ENCODE data around the gene PLXNA3.
A peak's percentile ranks its signal among the peaks of the same experiment; 100 is the strongest.
"Not testable (repeated sequence)": the region's sequence is repeated elsewhere in the genome, so short reads cannot be mapped to it uniquely, and the experiment has no call there.

Gene PLXNA3

DNA sequence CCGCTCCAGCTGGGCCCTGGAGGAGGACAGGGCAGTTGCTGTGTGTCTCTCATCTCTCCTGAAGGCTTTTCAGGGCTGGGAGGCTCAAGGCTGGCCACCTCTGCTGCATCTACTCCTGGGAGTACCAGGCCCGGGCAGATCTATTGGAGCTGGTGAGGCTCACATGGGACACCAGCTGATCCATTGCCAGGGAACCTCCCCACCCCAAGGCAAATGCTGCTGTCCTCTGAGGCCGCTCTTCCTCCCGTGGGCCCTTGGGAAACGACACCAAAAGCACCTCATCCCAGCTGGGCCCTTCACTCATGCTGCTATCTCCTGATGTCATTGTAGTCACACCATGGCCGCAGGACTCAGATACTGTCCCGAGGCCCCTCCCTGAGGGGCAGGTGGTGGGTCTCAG lies 24.7 kb downstream of the PLXNA3 start:
- DNase-seq: no peak

DNA sequence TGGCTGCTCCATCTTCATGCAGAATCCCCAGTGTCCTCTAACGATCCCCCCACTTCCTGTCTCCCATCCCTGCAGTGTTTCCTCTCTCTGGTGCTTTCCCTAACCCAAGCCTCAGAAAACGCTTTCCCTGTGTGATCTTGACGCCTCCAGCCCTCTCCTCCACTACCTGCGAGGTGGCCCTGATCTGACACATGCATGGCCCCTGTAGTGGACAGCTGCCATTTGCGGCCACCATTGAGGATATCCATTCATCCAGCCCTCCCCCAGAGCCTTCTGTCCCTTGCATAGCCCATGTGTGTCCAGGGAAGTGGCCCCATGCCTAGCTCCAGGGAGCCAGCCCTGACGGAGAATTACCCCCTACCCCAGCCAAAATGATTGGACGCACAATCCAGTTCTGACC lies 25.2 kb downstream of the PLXNA3 start:
- no peak for DNase-seq

DNA sequence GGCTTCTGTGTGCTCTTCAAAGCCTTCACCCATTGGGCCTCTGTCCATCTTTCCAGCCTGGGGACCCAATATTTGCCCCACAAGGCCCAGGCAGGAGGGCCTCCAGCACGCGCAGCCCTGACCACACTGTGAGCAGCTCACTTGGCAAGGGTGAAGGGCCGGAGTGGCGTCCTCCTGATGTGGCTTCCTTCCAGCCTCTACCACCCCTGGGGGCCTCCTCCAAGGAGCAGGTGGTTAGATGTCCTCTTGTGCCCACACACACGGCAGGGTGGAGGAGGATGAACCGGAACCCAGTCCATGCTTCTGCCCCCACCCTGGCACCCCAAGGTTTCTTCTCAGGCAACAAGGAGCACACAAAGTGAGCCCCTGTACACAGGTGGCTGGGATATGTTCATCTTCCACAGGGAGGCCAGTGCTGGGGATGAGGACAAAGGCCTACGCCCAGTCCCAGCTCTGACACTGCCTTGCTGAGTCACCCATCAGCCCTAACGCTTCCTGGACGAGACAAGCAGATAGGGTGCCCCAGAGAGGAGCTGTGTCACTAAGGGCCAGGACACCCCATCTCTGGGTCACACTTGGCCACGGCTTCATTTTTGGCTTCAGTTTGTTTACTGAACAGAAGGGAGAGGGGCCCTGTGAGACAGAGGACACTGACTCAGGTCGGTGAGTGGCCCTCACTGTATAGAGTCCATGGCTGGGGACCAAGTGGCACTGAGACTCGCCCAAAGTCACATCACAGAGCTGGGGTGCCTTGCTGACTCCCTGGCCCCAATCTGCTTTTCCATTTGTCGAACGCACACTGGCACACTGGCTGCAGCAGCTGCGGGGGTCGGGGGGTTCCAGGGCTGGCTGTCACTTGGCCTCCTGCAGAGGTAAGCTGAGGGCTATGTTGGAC lies 26.4 kb downstream of the PLXNA3 start:
- DNase-seq: no peak

DNA sequence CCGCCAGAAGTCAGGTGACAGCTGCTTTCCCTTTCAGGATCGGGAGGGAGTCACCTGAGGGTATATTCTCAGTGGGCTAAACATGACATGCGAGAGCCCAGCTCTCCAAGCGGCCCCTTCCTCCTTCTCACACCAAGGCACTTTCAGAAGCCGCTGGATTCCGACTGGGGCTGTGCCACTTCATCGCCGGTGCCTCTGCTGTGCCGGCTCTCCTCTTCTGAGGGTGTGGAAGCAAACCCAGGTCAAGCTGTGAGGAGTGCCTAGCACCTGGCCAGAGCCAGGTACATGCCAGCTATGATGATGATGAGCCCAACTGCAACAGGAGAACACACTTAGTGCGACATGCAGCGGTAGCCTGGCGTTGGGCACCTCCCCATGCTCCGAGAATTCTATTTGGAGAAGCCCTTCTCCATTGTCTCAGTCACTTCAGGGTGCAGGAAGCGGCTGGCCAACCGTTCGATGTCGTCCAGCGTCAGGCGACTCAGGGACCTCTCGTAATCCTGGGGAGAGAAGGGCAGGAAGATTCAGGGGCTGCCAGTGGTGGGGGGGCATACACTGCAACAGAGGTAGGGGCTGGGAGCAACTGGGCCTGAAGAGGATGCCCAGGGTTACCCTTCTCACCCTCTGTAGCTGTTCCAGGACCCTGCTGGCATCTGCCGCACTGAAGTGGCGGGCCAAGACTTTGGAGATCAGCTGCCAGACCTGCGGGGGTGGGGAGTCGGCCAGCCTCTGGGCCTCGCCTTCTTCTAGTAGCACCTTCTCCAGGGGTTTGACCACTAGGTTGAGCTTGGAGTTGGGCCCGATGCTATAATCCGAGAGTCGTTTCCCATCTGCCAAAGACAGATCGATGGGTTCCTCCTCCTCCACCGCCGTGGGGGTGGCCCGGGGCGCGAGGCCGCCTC lies 27.3 kb downstream of the PLXNA3 start:
- DNase-seq: no peak

DNA sequence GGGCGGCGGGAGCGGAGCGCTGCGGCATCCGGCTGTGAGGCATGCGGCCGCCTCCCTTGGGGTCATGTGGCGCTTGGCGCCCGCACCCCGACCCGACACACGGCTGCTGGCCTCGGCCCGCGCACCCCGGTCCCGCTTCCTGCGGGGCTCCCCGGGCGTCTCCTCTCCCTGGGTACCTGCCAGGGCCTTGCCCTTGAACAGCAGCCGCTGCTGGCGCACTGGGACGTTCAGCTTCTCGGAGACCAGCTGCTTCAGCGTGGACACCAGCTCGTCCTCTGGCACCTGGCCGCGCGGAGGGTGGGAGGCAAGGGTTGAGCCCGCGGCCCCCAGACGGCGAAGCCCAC lies 27.9 kb downstream of the PLXNA3 start:
- no peak for DNase-seq

DNA sequence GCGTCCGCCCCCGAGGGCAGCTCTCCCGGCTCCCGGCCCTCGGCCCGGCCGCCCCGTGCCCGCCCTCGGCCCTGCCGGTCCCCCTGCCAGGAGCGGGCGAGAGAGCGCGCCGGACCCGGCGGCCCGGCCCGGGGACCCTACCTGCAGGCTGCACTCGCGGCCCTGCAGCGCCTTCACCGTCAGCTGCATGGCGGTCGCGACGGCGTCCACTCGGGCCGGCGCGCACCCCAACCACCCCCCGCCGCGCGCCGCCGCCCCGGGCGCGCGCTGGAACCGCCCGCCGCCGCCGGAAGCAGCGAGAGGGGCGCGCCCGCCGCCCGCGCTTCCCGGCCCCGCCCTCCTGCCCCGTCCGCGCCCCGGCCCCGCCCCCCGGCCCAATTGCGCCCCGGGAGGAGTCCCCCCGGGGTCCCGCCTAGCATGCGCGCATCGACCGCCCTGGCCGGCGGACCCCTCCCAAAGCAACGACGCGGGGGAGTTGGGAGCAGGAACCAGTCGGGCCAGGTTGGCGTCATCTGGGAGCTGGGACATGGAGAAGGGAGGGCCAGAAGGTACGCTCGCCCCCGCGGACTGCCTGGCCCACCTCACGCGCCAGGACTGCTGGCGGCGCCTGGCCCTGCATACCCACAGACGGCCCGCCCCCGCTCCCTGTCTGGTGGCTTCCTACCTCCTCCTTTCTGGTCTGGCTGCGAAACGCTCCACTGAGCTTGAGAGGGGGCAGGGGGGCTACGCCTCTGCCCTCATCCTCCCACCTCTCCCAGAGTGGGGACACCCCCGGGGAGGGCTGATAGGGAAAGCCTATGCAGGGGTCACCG lies 28.5 kb downstream of the PLXNA3 start, which contains the start of gene UBL4A:
Gene UBL4A, minus strand, starts transcription at position 220 of the 812 bp plus-strand sequence. Its CDS starts 31 bp downstream, at position 189.
- peak; percentile 1 for DNase-seq

DNA sequence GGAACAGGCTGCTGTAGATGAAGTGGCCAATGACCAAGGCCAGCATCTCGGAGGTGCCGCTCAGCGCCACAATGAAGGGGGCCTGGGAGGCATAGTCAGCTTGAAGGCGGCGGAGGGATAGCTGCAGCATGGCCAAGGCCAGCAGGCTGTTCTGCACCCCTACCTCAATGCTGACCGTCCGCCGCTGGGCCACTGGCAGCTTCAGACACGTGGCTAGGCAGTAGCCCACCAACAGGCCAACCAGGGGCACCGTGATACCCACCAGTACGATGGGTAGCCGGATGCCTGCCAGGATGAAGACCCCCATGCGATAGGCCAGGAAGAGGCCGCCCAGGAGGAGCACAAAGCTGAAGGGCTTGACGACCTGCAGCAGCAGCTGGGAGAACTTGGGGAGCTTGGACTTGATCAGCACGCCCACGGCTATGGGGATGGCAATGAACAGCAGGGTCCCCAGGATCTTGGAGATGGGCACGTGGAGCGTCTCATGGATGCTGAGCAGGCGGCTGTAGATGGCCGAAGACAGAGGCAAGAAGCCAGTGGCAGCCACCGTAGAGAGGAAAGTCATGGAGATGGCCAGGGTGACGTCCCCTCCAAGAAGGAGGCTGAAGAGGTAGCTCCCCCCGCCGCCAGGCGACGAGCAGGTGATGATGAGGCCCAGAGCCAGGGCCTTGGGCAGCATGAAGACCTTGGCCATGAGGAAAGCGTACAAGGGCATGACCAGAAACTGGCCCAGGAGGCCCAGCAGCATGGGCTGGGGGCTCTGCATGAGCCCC lies 29.6 kb downstream of the PLXNA3 start:
- no peak for DNase-seq

DNA sequence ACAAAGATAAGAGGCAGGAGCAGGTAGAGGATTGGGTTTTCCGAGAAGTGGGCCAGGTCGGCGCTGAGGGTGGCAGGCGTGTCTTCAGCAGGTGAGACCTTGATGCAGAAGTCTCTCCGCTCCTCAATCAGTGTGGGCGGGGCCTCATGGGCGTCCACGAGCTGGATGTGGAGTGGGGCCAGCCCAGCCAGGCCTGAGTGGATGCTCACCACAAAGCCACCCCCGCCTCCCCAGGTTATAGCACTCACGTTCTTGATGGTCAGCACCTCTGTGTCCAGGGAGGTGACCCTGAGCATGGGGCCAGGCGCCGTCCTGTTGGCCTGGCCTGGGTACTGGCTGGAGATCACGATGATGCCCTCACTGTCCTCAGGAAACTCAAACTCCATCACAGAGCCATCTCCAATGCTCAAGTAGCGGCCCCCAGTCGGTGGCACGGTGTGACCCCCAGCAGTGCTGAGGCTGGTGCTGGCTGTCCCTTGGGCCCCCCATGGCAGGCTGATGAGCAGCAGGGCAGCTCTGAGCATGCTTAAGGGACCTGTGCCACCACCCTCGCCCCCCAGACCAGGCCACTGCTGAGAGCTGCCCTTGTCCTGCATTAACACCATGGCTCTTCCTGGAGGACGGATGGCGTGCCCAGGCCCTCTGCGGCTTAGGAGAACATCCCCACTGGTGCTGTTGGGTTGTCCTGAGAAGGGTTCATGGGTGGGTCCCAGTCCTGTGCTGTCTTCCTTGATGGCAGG lies 30.4 kb downstream of the PLXNA3 start:
- no peak for DNase-seq

DNA sequence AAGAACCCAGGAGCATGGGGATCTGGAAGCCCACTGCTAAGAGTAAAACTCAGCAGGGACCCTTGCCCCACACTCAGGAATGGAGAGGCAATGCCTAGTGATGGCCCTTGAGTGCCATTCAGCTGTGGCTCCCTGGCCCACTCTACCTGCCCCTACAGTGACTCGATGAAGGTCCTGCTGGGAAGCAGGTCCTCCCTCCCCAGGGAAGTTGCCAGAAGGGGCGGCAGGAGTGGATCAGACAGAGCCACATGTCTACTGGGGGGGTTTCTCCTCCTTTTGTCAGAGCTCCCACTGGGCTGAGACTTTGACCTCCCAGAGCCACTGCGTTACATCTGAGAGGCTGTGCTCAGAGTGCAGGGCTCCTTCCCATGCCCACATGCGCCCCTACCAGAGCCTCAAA lies 31.1 kb downstream of the PLXNA3 start:
- no peak for DNase-seq

DNA sequence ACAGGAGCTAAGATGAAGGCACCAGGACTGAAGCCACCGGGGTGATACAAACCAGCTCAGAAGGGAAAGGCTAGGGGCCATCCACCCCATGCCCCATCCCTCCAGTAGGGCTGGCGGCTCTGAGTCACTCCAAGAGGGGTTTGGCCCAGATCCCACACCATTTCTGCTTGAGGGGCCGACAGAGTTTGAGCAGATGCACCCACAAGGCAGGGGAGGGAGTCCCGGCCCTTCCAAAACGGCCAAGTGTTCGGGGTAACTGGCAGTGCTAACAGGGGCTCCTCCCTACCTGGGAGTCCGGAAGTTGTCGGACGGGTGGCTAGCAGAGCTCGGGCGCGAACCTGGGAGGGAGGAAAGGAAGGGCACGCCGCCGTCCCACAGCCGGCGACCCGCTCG lies 31.9 kb downstream of the PLXNA3 start:
- DNase-seq: no peak

DNA sequence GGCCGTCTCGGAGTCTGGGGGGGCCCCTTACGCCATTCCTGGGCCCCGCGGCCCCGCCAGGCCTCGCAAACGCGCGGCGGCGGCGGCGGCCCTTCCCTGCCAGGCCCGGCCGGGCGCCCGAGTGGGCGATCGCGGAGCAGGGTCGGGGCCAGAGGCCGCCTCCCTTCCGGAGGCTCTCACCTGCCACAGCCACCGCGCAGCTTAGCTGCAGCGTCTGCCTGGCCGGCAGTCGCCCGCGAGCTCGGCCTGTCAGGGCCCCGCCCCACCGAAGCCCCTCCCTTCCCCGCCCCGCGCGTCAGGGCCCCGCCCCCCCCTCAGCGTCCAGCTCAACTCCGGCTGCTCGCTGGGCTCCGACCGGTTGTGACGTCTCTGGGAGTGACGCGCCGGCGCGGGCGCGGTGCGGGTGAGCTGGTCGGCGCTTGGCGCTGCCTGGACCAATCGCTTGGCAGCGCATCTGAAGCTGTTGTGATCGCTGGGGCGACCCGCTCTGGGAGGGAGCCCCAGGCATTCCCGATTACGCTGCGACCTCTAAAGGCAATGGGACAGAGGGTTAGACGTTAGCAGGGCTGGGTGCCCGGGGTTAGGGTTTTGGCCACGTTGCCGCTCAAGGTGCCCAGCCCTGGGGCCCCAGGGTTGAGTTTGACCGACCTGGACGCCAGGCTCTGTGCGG lies 32.5 kb downstream of the PLXNA3 start, which contains the start of gene SLC10A3:
Gene SLC10A3, minus strand, starts transcription at position 216 of the 670 bp plus-strand sequence. CDS start 1,689 bp downstream, outside the sequence.
- DNase-seq: peak; percentile 42

DNA sequence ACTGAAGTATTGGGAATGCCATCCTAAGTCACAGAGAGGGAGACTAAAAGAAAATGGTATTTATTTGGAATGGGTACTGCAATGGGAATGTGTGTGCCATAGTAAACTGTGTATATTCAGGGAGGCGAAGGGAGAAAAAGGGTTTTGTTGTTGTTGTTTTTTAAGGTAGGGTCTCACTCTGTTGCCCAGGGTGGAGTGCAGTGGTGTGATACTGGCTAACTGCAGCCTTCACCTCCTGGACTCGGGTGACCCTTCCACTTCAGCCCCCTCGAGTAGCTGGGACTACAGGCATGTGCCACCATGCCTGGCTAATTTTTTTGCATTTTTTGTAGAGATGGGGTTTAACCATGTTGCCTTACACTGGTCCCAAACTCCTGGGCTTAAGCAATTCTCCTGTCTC lies 36.6 kb downstream of the PLXNA3 start:
- no peak for DNase-seq

DNA sequence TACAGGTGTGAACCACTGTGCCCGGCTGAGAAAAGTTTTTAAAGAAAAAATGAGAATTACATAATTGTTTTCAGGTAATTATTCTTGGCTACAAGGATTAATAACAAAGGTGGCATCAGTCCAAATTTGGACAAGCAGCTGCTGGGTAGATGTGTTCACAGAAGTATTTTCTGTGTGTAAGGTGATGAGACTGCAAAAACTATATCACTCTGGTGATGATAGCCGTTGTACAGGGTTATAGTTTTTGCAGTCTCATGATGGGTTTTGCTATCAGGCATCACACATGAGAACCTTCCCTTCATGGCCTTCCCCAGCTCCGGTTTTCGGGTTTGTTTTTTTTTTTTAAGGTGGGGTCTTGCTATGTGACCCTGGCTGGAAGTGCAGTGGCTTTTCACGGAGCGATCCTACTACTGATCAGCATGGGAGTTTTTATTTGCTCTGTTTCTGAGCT lies 37.4 kb downstream of the PLXNA3 start:
- no peak for DNase-seq

DNA sequence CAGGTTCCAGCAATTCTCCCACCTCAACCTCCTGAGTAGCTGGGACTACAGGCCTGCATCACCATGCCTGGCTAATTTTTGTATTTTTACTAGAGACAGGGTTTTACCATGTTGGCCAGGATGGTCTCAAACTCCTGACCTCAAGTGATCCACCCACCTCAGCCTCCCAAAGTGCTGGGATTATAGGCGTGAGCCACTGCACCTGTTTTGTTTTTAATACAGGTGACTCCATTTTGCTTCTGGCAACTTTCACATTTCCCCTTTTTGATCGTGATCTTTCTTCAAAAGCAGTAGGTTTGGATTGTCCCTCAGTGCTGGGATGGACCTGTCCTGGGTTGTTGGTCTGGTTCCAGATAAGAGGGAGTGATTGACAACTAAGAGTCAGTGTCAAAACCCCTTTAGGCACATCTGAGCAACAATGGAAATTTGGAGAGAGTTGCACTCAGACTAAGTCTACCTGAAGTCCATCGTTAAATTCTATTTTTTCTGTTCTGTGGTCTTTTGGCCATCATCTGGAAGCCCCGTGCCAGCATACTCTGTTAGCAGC lies 38.6 kb downstream of the PLXNA3 start:
- DNase-seq: not testable (repeated sequence)

DNA sequence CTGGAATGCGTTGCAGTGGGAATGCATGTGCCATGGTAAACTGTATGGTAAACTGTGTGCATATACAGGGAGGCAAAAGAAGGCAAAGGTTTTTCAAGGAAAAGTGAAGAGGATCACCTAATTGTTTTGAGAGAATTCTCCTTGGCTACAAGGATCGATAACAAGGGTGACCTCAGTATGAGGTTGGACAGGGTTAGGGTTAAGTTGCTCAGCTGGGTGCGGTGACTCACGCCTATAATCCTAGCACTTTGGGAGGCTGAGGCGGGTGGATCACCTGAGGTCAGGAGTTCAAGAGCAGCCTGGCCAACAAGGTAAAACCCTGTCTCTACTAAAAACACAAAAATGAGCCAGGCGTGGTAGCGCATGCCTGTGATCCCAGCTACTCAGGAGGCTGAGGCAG lies 43.3 kb downstream of the PLXNA3 start:
- DNase-seq: not testable (repeated sequence)

DNA sequence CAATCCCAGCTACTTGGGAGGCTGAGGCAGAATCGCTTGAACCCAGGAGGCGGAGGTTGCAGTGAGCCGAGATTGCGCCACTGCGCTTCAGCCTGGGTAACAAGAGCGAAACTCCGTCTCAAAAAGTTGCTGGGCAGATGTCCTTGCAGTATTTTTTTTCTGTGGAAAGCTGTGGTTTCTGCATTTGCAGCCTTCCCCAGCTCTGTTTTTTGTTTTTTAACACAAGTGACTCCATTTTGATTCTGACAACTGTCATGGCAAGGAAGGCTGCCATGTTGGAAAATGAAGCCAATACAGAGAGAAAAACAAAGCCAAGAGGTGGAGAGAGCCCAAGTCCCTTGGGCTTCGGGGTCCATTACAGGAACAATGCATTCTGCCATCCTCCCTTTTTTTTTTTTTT lies 44.0 kb downstream of the PLXNA3 start:
- DNase-seq: no peak

DNA sequence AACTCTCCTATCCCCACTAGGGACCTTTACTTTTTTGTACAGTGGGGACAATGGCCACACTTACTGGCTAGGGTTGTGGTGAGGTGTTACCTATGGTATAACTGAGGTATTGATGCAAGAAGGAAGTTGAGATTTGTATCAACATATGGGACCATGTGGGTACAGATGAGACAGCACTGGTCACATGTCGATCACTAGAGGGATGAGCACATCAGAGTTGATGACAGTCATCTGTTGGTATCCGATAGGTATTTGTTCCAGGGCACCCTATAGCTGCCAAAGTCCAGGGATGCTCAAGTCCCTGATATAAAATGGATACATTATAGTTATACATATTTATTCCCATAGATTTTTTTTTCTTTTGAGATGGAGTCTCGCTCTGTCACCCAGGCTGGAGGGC lies 44.9 kb downstream of the PLXNA3 start:
- no peak for DNase-seq

DNA sequence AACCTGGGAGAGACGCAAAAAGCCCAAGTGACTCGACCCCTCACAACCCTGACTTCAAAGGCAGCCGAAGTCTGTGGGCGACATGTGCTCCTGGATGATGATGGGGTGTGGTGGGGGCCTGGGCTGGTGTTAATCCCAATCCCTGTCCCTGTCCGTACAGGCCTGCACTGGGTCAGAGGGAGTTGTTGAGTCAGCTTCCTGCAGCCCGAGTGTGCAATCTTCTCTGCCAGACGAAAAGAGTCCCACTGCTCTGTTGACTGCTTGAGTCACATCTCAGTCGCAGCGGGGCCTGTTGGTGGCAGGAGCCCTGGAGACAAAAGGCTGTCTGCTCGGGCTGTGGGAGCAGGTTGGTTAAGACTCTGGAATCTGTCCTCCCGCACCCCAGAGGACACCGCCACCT lies 47.7 kb downstream of the PLXNA3 start:
- DNase-seq: no peak

DNA sequence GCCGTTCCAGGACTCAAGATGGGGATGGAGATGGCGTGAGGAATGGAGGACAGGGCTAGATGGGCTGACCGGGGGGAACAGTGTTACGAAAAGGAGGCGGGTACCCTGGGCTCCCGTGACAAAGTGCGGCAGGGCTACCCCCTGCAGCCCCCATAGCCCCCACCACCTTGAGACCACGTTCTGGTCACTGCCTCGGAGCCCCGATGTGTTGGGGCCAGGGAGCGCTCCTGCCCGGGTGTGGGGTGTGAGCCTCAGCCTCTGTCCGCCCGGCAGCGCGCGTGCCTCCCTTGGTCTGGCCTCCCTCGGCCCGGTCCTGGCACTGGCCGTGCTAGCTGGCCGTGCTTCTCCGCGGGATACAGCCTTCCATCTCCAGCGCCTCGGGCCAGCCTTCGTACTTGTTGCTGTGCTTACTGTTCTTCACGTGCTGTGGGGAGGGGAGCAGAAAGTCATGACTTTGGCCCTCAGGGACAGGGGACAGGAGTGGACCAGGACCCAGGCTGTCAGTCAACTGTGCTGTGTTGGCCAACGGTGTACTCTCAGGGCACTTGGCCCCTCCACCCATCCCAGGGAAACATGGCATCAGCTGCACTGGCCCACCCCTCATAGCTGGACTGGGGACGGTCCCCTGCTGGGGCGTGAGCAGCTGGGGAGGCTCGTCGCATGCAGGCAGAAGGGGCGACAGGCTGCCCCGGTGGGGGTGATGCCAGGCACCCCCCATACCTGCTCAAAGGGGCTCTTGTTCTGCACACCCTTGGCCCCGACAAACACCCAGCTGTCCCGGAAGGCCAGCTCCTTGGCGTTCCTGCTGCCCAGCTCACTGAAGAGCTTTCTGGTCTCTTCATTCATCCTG lies 48.6 kb downstream of the PLXNA3 start:
- no peak for DNase-seq

Measured in SHP77 treated with DMSO at 0.1 percent for 48 hours (cell line).